Measurements from ENCODE around the gene PLCH2. TPM values are rescaled to one million over a fixed set of nuclear protein-coding genes. Genes with fewer than 3 reads are reported as not detected.

Gene PLCH2
- total RNA-seq, 1 experiment from 2014 or later = not detected

GRCh38 chr1:2451741-2452140, 24.3 kb upstream of the PLCH2 start:
- H3K27me3 ChIP-seq (replicated peaks; ENCODE audit: insufficient read depth, low read depth, low read length, poor library complexity) = peaks cover 14% of the 10 kb centered on the region
- no TSS peak for BruUV-seq (replicated peaks)
- no peak overlapping the region for H3K4me3 ChIP-seq (ENCODE audit: low read depth, low read length, poor library complexity, severe bottlenecking)
- no peak for TF ChIP-seq EZH2 (IDR thresholded peaks at IDR 0.05; ENCODE audit: borderline replicate concordance, low read depth, low read length, poor library complexity, severe bottlenecking)
- TF ChIP-seq, protein P1, sequence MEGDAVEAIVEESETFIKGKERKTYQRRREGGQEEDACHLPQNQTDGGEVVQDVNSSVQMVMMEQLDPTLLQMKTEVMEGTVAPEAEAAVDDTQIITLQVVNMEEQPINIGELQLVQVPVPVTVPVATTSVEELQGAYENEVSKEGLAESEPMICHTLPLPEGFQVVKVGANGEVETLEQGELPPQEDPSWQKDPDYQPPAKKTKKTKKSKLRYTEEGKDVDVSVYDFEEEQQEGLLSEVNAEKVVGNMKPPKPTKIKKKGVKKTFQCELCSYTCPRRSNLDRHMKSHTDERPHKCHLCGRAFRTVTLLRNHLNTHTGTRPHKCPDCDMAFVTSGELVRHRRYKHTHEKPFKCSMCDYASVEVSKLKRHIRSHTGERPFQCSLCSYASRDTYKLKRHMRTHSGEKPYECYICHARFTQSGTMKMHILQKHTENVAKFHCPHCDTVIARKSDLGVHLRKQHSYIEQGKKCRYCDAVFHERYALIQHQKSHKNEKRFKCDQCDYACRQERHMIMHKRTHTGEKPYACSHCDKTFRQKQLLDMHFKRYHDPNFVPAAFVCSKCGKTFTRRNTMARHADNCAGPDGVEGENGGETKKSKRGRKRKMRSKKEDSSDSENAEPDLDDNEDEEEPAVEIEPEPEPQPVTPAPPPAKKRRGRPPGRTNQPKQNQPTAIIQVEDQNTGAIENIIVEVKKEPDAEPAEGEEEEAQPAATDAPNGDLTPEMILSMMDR (conservative IDR thresholded peaks at IDR 0.05; ENCODE audit: low read depth, low read length) = no peak
- H3K4me1 ChIP-seq (ENCODE audit: insufficient read depth, low read length, poor library complexity, severe bottlenecking) = peaks cover 7% of the 10 kb centered on the region
- no peaks in the 10 kb centered on the region for H3K36me3 ChIP-seq (ENCODE audit: insufficient read depth, low read length, poor library complexity, severe bottlenecking)
- H3K9me3 ChIP-seq (ENCODE audit: low read depth, low read length, poor library complexity, severe bottlenecking) = no peaks in the 10 kb centered on the region
- no peak overlapping the region for H3K27ac ChIP-seq (ENCODE audit: low read depth, low read length, poor library complexity, severe bottlenecking)
- no peak for DNase-seq (ENCODE audit: low spot score)
- intact Hi-C loops (cut with micrococcal nuclease; ENCODE audit: unreplicated experiment) = no loop called here
- CTCF ChIA-PET = no interaction called here
- POLR2A ChIA-PET (ENCODE audit: low non-redundant PET) = no interaction called here

GRCh38 chr1:2452201-2452931, 23.7 kb upstream of the PLCH2 start:
- BruUV-seq (replicated peaks) = no TSS peak
- POLR2A ChIA-PET (ENCODE audit: low non-redundant PET) = no interaction called here
- intact Hi-C loops (cut with micrococcal nuclease; ENCODE audit: unreplicated experiment) = no loop called here
- Histone ChIP-seq H3K4me1 (ENCODE audit: insufficient read depth, low read length, poor library complexity, severe bottlenecking) (peaks cover under 1% of the 10 kb centered on the region), H3K4me3 (ENCODE audit: low read depth, low read length, poor library complexity, severe bottlenecking) (no peak overlapping the region), H3K36me3 (ENCODE audit: insufficient read depth, low read length, poor library complexity, severe bottlenecking) (no peaks in the 10 kb centered on the region), H3K9me3 (ENCODE audit: low read depth, low read length, poor library complexity, severe bottlenecking) (no peaks in the 10 kb centered on the region), H3K27me3 (replicated peaks; ENCODE audit: insufficient read depth, low read depth, low read length, poor library complexity) (peaks cover 8% of the 10 kb centered on the region), H3K27ac (ENCODE audit: low read depth, low read length, poor library complexity, severe bottlenecking) (no peak overlapping the region)
- DNase-seq (ENCODE audit: low spot score) = no peak
- no peak for TF ChIP-seq EZH2 (IDR thresholded peaks at IDR 0.05; ENCODE audit: borderline replicate concordance, low read depth, low read length, poor library complexity, severe bottlenecking)
- TF ChIP-seq, protein P1 (conservative IDR thresholded peaks at IDR 0.05; ENCODE audit: low read depth, low read length) = no peak
- CTCF ChIA-PET = no interaction called here

DNA sequence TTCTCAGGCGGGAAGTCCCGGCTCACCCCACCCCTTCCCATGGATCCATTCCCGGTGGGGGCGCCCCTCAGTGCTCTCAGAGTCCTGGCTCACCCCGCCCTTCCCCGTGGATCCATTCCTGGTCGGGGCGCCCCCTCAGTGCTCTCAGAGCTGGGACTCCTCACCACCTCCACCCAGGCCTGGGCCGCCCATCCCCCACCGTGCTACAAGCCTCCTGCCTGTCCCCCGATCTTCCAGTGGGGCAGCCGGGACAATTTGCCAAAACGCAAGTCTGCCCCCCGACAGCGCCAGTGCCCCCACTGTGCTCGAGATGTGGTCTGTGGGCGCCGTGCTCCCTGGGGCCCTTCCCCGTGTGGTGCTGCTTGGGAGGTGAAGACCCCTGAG, 23.2 kb upstream of the PLCH2 start:
- DNase-seq (ENCODE audit: low spot score) = no peak
- ChIA-PET CTCF (no interaction called here), POLR2A (ENCODE audit: low non-redundant PET) (no interaction called here)
- TF ChIP-seq, protein P1 (conservative IDR thresholded peaks at IDR 0.05; ENCODE audit: low read depth, low read length) = no peak
- TF ChIP-seq EZH2 (IDR thresholded peaks at IDR 0.05; ENCODE audit: borderline replicate concordance, low read depth, low read length, poor library complexity, severe bottlenecking) = no peak
- Histone ChIP-seq H3K9me3 (ENCODE audit: low read depth, low read length, poor library complexity, severe bottlenecking) (no peaks in the 10 kb centered on the region), H3K36me3 (ENCODE audit: insufficient read depth, low read length, poor library complexity, severe bottlenecking) (no peaks in the 10 kb centered on the region), H3K27ac (ENCODE audit: low read depth, low read length, poor library complexity, severe bottlenecking) (no peak overlapping the region), H3K4me3 (ENCODE audit: low read depth, low read length, poor library complexity, severe bottlenecking) (no peak overlapping the region), H3K27me3 (replicated peaks; ENCODE audit: insufficient read depth, low read depth, low read length, poor library complexity) (peaks cover 8% of the 10 kb centered on the region), H3K4me1 (ENCODE audit: insufficient read depth, low read length, poor library complexity, severe bottlenecking) (no peaks in the 10 kb centered on the region)
- intact Hi-C loops (cut with micrococcal nuclease; ENCODE audit: unreplicated experiment) = no loop called here
- no TSS peak for BruUV-seq (replicated peaks)

All from A673 (cell line).